GM20000 (cell line): Measurements from ENCODE around the gene MIAT.
"Not testable (repeated sequence)": the region's sequence is repeated elsewhere in the genome, so short reads cannot be mapped to it uniquely, and the experiment has no call there.

Experiments
- DNase-seq: peaks from one replicate; pipeline ENCODE4 v3.0.0; 2012; ENCODE audit warnings: low spot score
- TF ChIP-seq, protein P1 (sequence below): IDR thresholded peaks from 2 replicates; pipeline ENCODE4 v1.5.1; 2012; ENCODE audit warnings: mild to moderate bottlenecking, control low read depth; ENCODE audit errors: extremely low read depth, missing control alignments

The MIAT gene

DNA sequence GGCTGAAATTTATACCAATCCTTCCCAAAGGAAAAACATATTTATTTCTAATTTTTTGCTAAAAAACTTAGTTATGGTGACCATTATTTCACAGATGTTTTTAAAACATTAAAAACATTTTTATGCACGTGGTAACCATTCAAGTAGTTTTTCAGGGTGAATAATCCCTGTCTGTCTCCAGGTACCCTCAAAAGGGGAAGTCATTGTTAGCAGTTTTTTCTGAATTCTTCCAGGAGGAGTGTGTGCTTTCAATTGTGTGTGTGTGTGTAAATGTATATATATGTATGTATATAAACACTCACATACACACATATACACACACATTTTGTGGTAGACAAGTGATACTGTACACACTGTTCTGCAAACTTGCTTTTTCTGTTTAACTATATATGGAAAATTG lies 43.9 kb downstream of the MIAT start:
- DNase-seq, result no peak
- TF ChIP-seq, protein P1, sequence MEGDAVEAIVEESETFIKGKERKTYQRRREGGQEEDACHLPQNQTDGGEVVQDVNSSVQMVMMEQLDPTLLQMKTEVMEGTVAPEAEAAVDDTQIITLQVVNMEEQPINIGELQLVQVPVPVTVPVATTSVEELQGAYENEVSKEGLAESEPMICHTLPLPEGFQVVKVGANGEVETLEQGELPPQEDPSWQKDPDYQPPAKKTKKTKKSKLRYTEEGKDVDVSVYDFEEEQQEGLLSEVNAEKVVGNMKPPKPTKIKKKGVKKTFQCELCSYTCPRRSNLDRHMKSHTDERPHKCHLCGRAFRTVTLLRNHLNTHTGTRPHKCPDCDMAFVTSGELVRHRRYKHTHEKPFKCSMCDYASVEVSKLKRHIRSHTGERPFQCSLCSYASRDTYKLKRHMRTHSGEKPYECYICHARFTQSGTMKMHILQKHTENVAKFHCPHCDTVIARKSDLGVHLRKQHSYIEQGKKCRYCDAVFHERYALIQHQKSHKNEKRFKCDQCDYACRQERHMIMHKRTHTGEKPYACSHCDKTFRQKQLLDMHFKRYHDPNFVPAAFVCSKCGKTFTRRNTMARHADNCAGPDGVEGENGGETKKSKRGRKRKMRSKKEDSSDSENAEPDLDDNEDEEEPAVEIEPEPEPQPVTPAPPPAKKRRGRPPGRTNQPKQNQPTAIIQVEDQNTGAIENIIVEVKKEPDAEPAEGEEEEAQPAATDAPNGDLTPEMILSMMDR, result no peak

DNA sequence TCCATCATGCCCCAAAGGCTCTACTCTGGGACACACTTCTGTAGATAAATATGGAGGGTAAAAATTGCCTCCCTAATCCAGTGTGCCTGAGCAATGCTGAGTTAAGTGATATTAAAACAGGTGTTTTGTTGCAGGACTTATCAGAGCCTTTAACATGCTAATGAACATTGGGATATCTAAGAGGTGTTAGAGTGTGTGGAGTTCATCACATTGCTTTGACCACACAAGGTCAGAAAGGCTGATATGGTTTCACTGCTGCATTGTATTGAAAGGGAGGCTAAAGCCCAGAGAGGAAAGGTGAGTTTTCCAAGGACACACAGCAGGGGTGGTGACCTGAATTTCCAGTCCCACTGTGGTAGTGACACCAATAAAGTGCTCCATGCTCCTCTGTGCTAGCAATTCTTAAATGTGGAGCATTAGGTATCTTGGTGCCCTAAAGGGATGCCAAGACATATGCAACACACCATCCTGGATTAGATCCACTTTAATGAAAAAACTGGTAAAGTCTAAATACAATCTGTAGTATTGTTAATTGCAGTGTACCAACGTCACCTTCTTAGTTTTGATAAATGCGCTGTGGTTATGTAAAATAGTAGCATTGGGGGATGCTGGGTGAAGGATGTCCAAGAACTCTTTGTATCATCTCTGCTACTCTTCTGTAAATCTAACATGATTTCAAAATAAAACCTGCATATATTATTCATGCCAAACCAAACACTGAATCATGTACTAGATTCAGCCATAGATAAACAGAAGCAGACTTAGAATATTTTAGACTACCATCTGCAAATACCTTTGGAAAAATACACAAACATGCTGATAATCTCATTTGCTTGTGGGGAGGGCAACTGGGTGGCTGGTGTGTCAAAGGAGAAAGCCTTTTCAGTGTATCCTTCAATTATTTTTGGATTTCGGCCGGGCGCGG lies 45.8 kb downstream of the MIAT start:
- no peak for DNase-seq

DNA sequence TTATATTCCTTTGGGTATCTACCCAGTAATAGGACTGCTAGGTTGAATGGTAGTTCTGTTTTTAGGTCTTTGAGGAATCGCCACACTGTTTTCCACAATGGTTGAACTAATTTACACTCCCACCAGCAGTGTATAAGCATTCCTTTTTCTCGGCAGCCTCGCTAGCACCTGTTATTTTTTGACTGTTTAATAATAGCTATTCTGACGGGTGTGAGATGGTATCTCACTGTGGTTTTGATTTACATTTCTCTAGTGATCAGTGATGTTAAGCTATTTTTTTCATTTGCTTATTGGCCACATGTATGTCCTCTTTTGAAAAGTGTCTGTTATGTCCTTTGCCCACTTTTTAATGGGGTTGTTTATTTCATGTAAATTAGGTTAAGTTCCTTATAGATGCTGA lies 48.0 kb downstream of the MIAT start:
- not testable (repeated sequence) for DNase-seq

More for the DNA sequence above, 45.8 kb downstream of the MIAT start:
- TF ChIP-seq, protein P1, result no peak

DNA sequence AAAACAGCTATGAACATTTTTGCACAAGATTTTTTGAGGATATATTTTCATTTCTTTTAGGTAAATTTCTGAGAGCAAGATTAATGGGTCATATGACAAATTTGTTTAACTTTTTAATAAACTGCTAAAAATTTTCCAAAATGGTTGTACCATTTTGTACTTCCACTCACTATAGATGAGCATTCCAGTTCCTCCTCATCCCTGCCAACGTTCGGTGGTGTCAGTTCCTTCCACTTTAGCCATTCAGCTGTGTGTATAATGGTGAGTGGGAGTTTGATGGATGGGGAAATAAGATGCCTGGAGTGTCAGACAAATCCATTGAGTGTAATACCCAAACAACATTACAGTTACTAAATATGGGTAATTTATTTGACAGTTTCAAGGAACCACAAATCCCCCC lies 49.7 kb downstream of the MIAT start:
- TF ChIP-seq, protein P1, result no peak

DNA sequence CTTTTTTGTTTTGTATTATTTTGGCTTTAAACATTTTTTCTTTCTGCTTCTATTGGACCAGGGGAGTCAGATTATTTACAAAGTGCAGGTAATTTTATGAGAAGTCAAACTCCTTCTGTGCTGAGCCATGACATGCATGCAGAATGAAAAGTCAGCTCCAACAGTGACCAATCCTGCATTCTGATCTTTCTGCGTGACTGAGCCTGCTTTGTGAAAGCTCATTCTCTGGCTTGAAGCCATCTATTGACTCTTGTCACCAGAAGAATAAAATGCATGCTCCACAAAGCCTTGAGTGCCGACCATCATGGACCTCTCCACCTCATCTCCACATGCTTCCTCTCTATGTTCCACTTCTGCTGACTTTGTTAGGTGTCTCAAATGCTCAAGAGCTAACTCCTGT lies 50.2 kb downstream of the MIAT start:
- TF ChIP-seq, protein P1, result no peak
- no peak for DNase-seq

More for the DNA sequence above, 49.7 kb downstream of the MIAT start:
- no peak for DNase-seq

DNA sequence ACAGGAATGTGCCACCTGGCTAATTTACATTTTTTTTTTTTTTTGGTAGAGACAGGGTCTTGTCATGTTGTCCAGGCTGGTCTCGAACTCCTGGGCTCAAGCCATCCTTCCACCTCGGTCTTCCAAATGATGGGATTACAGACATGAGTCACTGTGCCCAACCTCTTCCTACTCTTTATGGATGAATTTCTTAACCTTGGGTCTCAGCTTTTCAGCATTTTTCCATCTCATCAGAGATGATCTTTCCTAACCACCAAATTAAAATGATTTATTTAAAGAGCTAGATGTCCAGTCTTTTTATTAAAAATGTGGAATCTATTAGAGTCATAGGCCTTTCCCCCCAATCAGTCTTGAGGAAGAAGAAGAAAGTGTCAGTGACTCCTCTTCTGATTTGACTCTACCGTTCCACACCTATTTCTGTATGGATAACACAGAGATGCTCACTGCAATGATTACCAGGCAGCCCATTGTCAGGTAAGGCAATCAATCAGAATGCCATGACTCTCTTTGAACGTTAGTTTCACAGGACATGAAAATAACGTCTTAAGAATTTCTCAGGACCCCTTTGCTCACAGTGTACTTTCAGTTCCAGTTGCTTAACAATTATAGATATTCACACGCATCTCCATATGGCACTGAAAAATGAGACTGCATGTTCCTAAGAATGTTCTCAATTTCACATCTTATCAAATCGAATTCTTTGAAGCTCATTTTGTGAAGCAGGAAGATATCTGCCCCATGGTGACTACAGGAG lies 51.0 kb downstream of the MIAT start:
- TF ChIP-seq, protein P1, result no peak
- peak; percentile 52 for DNase-seq

DNA sequence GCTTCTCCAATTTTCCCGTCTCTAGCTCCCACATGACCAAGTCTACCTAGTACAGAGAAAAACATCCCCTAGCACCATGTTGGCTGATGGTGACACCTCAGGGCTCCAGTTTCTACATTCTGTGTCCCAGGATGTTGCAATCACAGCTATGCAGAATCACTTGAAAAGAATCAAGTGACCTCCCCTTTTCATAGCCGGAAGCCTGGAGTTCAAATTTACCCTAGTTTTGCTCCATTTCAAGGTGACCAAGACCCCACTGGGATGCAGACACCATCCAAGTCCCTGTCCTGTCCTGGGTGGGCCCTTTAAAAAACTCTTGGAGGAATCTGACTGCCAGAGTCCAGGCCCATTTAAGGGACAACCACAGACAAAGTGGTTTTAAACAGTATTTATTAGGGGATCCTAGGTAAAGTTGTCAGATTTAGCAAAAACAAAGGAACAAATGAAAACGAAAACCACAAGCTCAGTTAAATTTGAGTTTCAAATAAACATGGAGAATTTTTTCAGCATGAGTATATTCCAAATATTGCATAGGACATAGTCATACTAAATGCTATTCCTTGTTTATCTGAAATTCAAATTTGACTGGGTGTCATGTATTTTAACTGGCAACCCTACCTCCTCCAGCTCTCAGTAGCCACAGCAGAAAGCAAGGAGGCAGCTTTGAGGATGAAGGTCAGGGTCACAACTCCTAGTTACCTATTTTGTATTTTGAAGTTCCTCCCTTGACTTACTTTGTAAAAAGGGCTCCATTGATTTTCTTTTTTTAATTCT lies 52.4 kb downstream of the MIAT start:
- TF ChIP-seq, protein P1, result no peak
- DNase-seq, result no peak
